ENCODE data around the gene BDKRB2. TPM values are rescaled to one million over a fixed set of nuclear protein-coding genes. Genes with fewer than 3 reads are reported as not detected.
A peak's percentile ranks its signal among the peaks of the same experiment; 100 is the strongest.

The BDKRB2 gene
- total and polyA plus RNA-seq, 2 of the 4 experiments (the other 2 are of a cell fraction) = 60.9 to 73.1 TPM

- Histone ChIP-seq H3K23ac (ENCODE audit: low read depth, low read length) (peak overlapping the region; percentile 43; the same call in 1 of the 2 replicates), H4K20me1 (ENCODE audit: insufficient read depth, low read length) (peaks cover 59% of the 10 kb centered on the region), H3K27ac (ENCODE audit: insufficient read depth, low read length) (peak overlapping the region; percentile 37; the same call in 1 of the 2 replicates), H3K79me1 (ENCODE audit: low read depth in 1 of 2, low read length in 2 of 2) (peaks cover 45 to 85% of the 10 kb centered on the region in 2 experiments), H2BK15ac (ENCODE audit: low read depth, low read length) (no peak overlapping the region), H4K8ac (ENCODE audit: low read depth in 2 of 2, low read length in 2 of 2) (peak overlapping the region; percentile 2 to 35; a peak in 2 of 4 replicates), H3K9ac (ENCODE audit: low read depth, low read length) (0 out of 2 replicates have a peak overlapping the region, but pooled peaks have one; percentile 99), H4K5ac (ENCODE audit: low read depth, low read length) (peak overlapping the region; percentile 59), H3K4me1 (ENCODE audit: control insufficient read depth, insufficient read depth, low read length) (peaks cover 20% of the 10 kb centered on the region), H4K91ac (ENCODE audit: insufficient read depth, low read depth, low read length) (no peak overlapping the region; the same call in 1 of the 2 replicates), H3K18ac (ENCODE audit: low read depth, low read length) (peak overlapping the region; percentile 53), H3K9me3 (ENCODE audit: control insufficient read depth, insufficient read depth, low read length) (peaks cover 14% of the 10 kb centered on the region), H2AK5ac (ENCODE audit: low read depth, low read length) (peak overlapping the region; percentile 30; the same call in 1 of the 2 replicates), H3K27me3 (ENCODE audit: control insufficient read depth, insufficient read depth, low read length) (no peaks in the 10 kb centered on the region), H2AFZ (replicated peaks; ENCODE audit: low read length, poor library complexity) (no peak overlapping the region), H3K4me3 (ENCODE audit: insufficient read depth, low read depth, low read length) (peak overlapping the region; percentile 88), H3K9me1 (ENCODE audit: insufficient read depth, low read length) (peaks cover 18% of the 10 kb centered on the region), H3K56ac (ENCODE audit: extremely low read depth, insufficient read depth, low read length) (no peak overlapping the region), H3K4ac (ENCODE audit: low read depth, low read length) (no peak overlapping the region), H3K4me2 (ENCODE audit: low read depth, low read length) (peak overlapping the region; percentile 98), H2BK120ac (ENCODE audit: low read depth, low read length) (0 out of 2 replicates have a peak overlapping the region, but pooled peaks have one; percentile 32), H3K36me3 (ENCODE audit: control insufficient read depth, insufficient read depth, low read length) (peaks cover 58% of the 10 kb centered on the region), H3K14ac (replicated peaks; ENCODE audit: low read depth, low read length) (peak overlapping the region; percentile 77), H2AK9ac (replicated peaks; ENCODE audit: low read depth, low read length, poor library complexity) (no peak overlapping the region), H2BK20ac (ENCODE audit: low read depth, low read length) (no peak overlapping the region), H2BK5ac (ENCODE audit: low read depth, low read length, poor library complexity, severe bottlenecking) (peak overlapping the region; percentile 35)
- 0 out of 2 replicates have a peak, but pooled peaks have one; percentile 31 for TF ChIP-seq POLR2A (IDR thresholded peaks at IDR 0.05; ENCODE audit: low read depth, low read length)
- no peak for TF ChIP-seq MAZ (IDR thresholded peaks at IDR 0.05; ENCODE audit: borderline replicate concordance, low read depth, low read length)
- ATAC-seq (ENCODE audit: low read depth) (no peak), DNase-seq (no peak)
- dilution Hi-C loops (cut with HindIII; ENCODE audit: low sequenced_read_pairs, unreplicated experiment) = no loop called here
- CTCF ChIA-PET = no interaction called here
- WGBS, 2 experiments (ENCODE audit: extremely low coverage in 2 of 2, insufficient read length in 1 of 2) = 96% methylated on average over 4 of the region's 5 CpGs; no CpG with 5 or more reads in 1 of the 2 experiments
- in situ Hi-C loops (cut with MboI; ENCODE audit: low sequenced_read_pairs) = no loop called here
- BruUV-seq (replicated peaks) = TSS peak; percentile 7
- POLR2A ChIA-PET (ENCODE audit: unreplicated experiment) = interaction anchor here (0.9 kb wide), 1 partner anchor 103 kb away, joined by 4 read pairs; no protein-coding TSS in a partner anchor
- intact Hi-C loops (cut with micrococcal nuclease) = loop anchor here (10.0 kb wide), 1 partner anchor 213 kb away; no protein-coding TSS in a partner anchor
Measured at GRCh38 chr14:96207686-96208085, 3.0 kb downstream of the BDKRB2 start.

Data from IMR-90 (cell line).